Adrenal gland (tissue), 5 donors: Measurements from ENCODE around the gene FBXL17.

ENCODE experiments used
- CTCF ChIP-seq, 6 experiments: fragments of 450-650 bp in 4 of 6; fragments of 200-600 bp in 2 of 6; sonication (generic) in 1 of 6; IDR thresholded peaks; 1 replicate in 5 of 6; 2 replicates in 1 of 6; pipeline versions ENCODE4 v1.5.1 to v1.8.0; 2016 to 2021; ENCODE audit warnings: antibody characterized with exemption in 6 of 6, mild to moderate bottlenecking in 2 of 6, moderate library complexity in 1 of 6
- POLR2A ChIP-seq, 2 donors: fragments of 450-650 bp; IDR thresholded peaks; one replicate each; pipeline ENCODE4 v1.6.1; 2017; ENCODE audit warnings: antibody characterized with exemption in 2 of 2, mild to moderate bottlenecking in 2 of 2, moderate library complexity in 1 of 2
- donor health status: DM: no; HTN: no; CAD: no.

DNA sequence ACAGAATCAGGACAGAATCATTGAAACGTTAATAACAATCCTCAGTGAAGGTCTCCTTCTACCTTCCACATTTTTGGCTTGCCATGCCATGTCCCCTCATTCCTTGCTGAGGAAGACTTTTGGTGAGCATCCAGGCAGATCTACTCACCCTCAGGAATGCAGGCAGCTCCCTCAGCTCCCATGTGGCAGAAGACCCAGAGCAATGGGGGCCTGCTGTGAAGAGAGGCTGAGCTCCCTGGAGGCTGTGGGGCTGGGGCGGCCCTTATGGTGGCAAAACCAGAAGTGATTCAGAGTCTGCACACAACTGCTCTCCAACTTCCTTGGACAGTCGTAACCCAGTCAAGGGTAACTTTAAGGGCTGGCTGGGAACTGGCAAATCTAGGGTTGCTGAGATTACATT is 463.9 kb downstream of the FBXL17 start:
- no peak for TF ChIP-seq CTCF (IDR thresholded peaks at IDR 0.05)
- no peak for TF ChIP-seq POLR2A (IDR thresholded peaks at IDR 0.05)
